KMS-11 (cell line): ENCODE results near the gene CHID1.

ENCODE experiments used
- H2AFZ ChIP-seq: fragments of 200-600 bp; sonication (generic); 2 replicates; pipeline ENCODE4 v1.6.1; 2016; ENCODE audit warnings: antibody characterized with exemption, mixed run types, low read depth
- H3K27ac ChIP-seq: fragments of 200-600 bp; sonication (generic); 2 replicates; pipeline ENCODE4 v1.6.1; 2016; ENCODE audit warnings: mild to moderate bottlenecking, mixed run types
- H3K27me3 ChIP-seq: fragments of 200-600 bp; sonication (generic); 2 replicates; pipeline ENCODE4 v1.6.1; 2017; ENCODE audit warnings: mild to moderate bottlenecking, low read depth, mixed run types, moderate library complexity; ENCODE audit not compliant: insufficient read depth
- H3K36me3 ChIP-seq: fragments of 200-600 bp; sonication (generic); 2 replicates; pipeline ENCODE4 v1.6.1; 2017; ENCODE audit warnings: mild to moderate bottlenecking, mixed run types; ENCODE audit not compliant: insufficient read depth
- H3K4me1 ChIP-seq: fragments of 200-600 bp; sonication (generic); 2 replicates; pipeline ENCODE4 v1.6.1; 2016; ENCODE audit warnings: mild to moderate bottlenecking, low read depth, mixed run types; ENCODE audit not compliant: poor library complexity, severe bottlenecking
- H3K4me2 ChIP-seq: fragments of 200-600 bp; sonication (generic); 2 replicates; pipeline ENCODE4 v1.7.0; 2016; ENCODE audit warnings: mild to moderate bottlenecking, mixed run types
- H3K4me3 ChIP-seq: fragments of 200-600 bp; sonication (generic); IDR thresholded peaks from 2 replicates; pipeline ENCODE4 v1.6.1; 2017; ENCODE audit warnings: low read depth, low read length, mixed read lengths; ENCODE audit not compliant: insufficient read depth
- H3K79me2 ChIP-seq: fragments of 200-600 bp; sonication (generic); 2 replicates; pipeline ENCODE4 v1.6.1; 2016; ENCODE audit warnings: low read depth, mixed run types; ENCODE audit not compliant: insufficient read depth
- H3K9ac ChIP-seq: fragments of 200-600 bp; sonication (generic); 2 replicates; pipeline ENCODE4 v1.6.1; 2016; ENCODE audit warnings: mild to moderate bottlenecking, mixed run types
- H4K20me1 ChIP-seq: fragments of 200-600 bp; sonication (generic); 2 replicates; pipeline ENCODE4 v1.6.1; 2016; ENCODE audit warnings: mild to moderate bottlenecking, mixed run types; ENCODE audit not compliant: insufficient read depth
- TF ChIP-seq, protein P1 (sequence below): fragments of 200-600 bp; sonication (generic); conservative IDR thresholded peaks from 2 replicates; pipeline ENCODE4 v1.6.1; 2017; ENCODE audit warnings: low read depth, mild to moderate bottlenecking, antibody characterized with exemption, low read length, moderate library complexity, mixed read lengths

CHID1 gene

DNA sequence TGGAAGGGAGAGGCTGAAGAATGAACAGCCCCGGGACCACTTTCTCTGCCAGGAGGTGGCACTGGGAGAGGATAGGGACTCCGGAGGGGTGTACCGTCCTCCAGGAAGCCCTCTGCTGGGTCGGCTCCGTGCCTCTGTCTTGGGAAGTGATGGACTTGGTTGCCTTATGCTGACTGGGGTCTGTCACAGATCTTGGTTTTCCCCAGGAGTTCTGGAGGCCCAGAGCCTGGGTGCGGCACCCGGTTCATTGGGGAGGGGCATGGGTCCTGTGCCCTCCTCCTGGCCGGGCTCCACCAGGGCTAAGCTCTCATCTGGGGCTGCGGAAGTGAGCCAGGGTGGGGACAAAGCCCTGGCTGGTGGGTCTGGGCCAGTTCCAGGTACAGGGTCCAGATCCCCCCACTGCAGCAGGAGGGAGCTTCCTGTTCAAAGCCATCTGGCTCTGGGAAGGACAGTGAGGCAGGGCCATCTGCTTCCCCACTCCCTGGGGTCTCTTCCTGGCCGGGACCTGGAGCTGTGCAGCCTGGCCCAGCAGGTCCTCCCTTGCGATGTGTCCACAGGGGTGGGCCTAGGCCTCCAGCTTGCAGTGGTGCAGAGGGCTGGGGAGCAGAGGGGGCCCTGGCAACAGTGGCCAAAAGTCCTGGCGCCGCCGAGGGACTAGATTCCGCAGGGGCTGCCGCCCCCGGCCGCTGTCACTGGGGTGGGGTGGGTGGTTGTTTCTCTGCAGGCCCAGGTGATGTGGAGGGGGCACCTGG, 14.0 kb upstream of the CHID1 start:
- Histone ChIP-seq H3K79me2 (peaks cover 29% of the 10 kb centered on the region), H3K9ac (no peak overlapping the region), H3K27ac (no peak overlapping the region), H3K36me3 (no peaks in the 10 kb centered on the region), H3K4me1 (peaks cover 31% of the 10 kb centered on the region), H3K4me3 (no peak overlapping the region), H3K4me2 (no peak overlapping the region), H3K27me3 (no peaks in the 10 kb centered on the region), H2AFZ (no peak overlapping the region), H4K20me1 (0 out of 2 replicates have a peak, but pooled peaks cover 3% of the 10 kb centered on the region)
- TF ChIP-seq, protein P1, sequence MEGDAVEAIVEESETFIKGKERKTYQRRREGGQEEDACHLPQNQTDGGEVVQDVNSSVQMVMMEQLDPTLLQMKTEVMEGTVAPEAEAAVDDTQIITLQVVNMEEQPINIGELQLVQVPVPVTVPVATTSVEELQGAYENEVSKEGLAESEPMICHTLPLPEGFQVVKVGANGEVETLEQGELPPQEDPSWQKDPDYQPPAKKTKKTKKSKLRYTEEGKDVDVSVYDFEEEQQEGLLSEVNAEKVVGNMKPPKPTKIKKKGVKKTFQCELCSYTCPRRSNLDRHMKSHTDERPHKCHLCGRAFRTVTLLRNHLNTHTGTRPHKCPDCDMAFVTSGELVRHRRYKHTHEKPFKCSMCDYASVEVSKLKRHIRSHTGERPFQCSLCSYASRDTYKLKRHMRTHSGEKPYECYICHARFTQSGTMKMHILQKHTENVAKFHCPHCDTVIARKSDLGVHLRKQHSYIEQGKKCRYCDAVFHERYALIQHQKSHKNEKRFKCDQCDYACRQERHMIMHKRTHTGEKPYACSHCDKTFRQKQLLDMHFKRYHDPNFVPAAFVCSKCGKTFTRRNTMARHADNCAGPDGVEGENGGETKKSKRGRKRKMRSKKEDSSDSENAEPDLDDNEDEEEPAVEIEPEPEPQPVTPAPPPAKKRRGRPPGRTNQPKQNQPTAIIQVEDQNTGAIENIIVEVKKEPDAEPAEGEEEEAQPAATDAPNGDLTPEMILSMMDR, result no peak

GRCh38 chr11:923691-924405, 13.2 kb upstream of the CHID1 start:
- H3K79me2 ChIP-seq, result peaks cover 21% of the 10 kb centered on the region
- 0 out of 2 replicates have a peak, but pooled peaks cover 3% of the 10 kb centered on the region for H4K20me1 ChIP-seq
- no peaks in the 10 kb centered on the region for H3K36me3 ChIP-seq
- TF ChIP-seq, protein P1, result no peak
- H3K4me1 ChIP-seq, result peaks cover 24% of the 10 kb centered on the region
- no peak overlapping the region for H3K9ac ChIP-seq
- no peak overlapping the region for H3K4me3 ChIP-seq
- no peak overlapping the region for H3K4me2 ChIP-seq
- H2AFZ ChIP-seq, result no peak overlapping the region
- H3K27ac ChIP-seq, result no peak overlapping the region
- H3K27me3 ChIP-seq, result no peaks in the 10 kb centered on the region

- Histone ChIP-seq H3K36me3 (no peaks in the 10 kb centered on the region), H3K79me2 (peaks cover 9% of the 10 kb centered on the region; the same call in 1 of the 2 replicates), H3K4me1 (peaks cover 7% of the 10 kb centered on the region), H3K9ac (no peak overlapping the region), H3K4me3 (no peak overlapping the region), H3K27ac (no peak overlapping the region), H3K27me3 (no peaks in the 10 kb centered on the region), H2AFZ (no peak overlapping the region), H4K20me1 (no peaks in the 10 kb centered on the region), H3K4me2 (no peak overlapping the region)
- TF ChIP-seq, protein P1, result no peak
These were observed 11.5 kb upstream of the CHID1 start for GRCh38 chr11:921921-922678.

- no peaks in the 10 kb centered on the region for H3K36me3 ChIP-seq
- H3K27me3 ChIP-seq, result no peaks in the 10 kb centered on the region
- no peak overlapping the region for H3K4me3 ChIP-seq
- no peak overlapping the region for H2AFZ ChIP-seq
- TF ChIP-seq, protein P1, result no peak
- H3K27ac ChIP-seq, result no peak overlapping the region
- no peak overlapping the region for H3K9ac ChIP-seq
- H3K4me2 ChIP-seq, result no peak overlapping the region
- no peaks in the 10 kb centered on the region for H4K20me1 ChIP-seq
- no peaks in the 10 kb centered on the region for H3K4me1 ChIP-seq
- no peaks in the 10 kb centered on the region for H3K79me2 ChIP-seq
These were observed 6.8 kb upstream of the CHID1 start for GRCh38 chr11:917426-917825.
